Pancreas (tissue), 10 donors: ENCODE data around the gene NCK2. TPM values are rescaled to one million over a fixed set of nuclear protein-coding genes. Genes with fewer than 3 reads are reported as not detected.

Source experiments
- ATAC-seq, 4 donors: fragments of 200-7000 bp; cut with Tn5 transposase; one replicate each; pipeline versions ENCODE4 v1.8.0 to v1.9.1; 2020; ENCODE audit warnings: mild to moderate bottlenecking in 4 of 4, moderate library complexity in 4 of 4
- DNase-seq, 6 donors: peaks; one replicate each; pipeline ENCODE4 v3.0.0-alpha.2; 2020
- FAIRE-seq: peaks from 2 replicates; lab custom pipeline; 2012; peaks lifted over from hg19 to GRCh38; lab: Jason Lieb, UNC
- H3K27ac ChIP-seq, 4 donors: fragments of 200-600 bp; sonication (generic); 1 replicate in 3 of 4; 2 replicates in 1 of 4; pipeline versions ENCODE4 v1.5.0 to v1.8.0; 2020
- H3K27me3 ChIP-seq, 4 donors: fragments of 200-600 bp; one replicate each; pipeline ENCODE4 v1.8.0; 2021
- H3K36me3 ChIP-seq, 3 donors: fragments of 200-600 bp; sonication (generic) in 1 of 3; one replicate each; pipeline versions ENCODE4 v1.5.0 to v1.8.0; 2020 to 2021
- H3K4me1 ChIP-seq, 3 donors: fragments of 200-600 bp; one replicate each; pipeline ENCODE4 v1.8.0; 2021
- H3K4me3 ChIP-seq, 4 donors: fragments of 200-600 bp; sonication (generic) in 2 of 4; one replicate each; pipeline versions ENCODE4 v1.5.0 to v1.8.0; 2020 to 2021
- H3K9me3 ChIP-seq, 4 donors: fragments of 200-600 bp; one replicate each; pipeline ENCODE4 v1.8.0; 2021
- WGBS, 2 donors: extraction: QIAGEN DNeasy Blood & Tissue Kit; methylation state at CpG; one replicate each; pipeline ENCODE4 v1.1.7; 2013; 5-methylcytosine and 5-hydroxymethylcytosine counted together
- intact Hi-C, 3 donors: fragments of 100-400 bp; cut with DNase I; formaldehyde crosslinking; loops; one replicate each; pipeline versions ENCODE4 v1.11.1 to v1.14.2; 2022
- polyA plus RNA-seq, 2 donors: library from polyadenylated mRNA; stranded (reverse); fragments of 200-250 nt; gene quantifications; one replicate each; pipeline ENCODE4 v1.2.3, GENCODE V29; 2013
- total RNA-seq, 6 donors: library from RNA; stranded (reverse); fragmentation: NEBNext Ultra II Directional in 4 of 6; extraction: Animal tissue kit (Norgen Biotek cat#: 25700) in 4 of 6; gene quantifications; one replicate each; pipeline versions ENCODE4 v1.2.1 to v1.2.4, GENCODE V29; 2021 to 2023
- TF ChIP-seq, protein P1 (sequence below), 4 donors: fragments of 200-600 bp; sonication (generic) in 3 of 4; IDR thresholded peaks; one replicate each; pipeline versions ENCODE4 v1.5.0 to v1.8.0; 2021; ENCODE audit warnings: antibody characterized with exemption in 4 of 4
- donor health status: healthy with polysubstance abuse.
- donor health status: DM: no; HTN: no; CAD: no; lungs with moderate emphysema.
- donor health status: DM: no; HTN: no; CAD: no.
- donor health status: control.
- donor health status: control.
- donor health status: Bipolar disorder and iron deficiency.
- donor health status: DM: yes; HTN: yes; CAD: no.
- donor health status: DM: no; HTN: no; CAD: no.
- donor health status: DM: no; HTN: no; CAD: no.
- donor health status: DM: yes; HTN: yes; CAD: no.

Gene NCK2
- total and polyA plus RNA-seq, 8 donors = 28.4 to 57.6 (median 31.2) TPM

DNA sequence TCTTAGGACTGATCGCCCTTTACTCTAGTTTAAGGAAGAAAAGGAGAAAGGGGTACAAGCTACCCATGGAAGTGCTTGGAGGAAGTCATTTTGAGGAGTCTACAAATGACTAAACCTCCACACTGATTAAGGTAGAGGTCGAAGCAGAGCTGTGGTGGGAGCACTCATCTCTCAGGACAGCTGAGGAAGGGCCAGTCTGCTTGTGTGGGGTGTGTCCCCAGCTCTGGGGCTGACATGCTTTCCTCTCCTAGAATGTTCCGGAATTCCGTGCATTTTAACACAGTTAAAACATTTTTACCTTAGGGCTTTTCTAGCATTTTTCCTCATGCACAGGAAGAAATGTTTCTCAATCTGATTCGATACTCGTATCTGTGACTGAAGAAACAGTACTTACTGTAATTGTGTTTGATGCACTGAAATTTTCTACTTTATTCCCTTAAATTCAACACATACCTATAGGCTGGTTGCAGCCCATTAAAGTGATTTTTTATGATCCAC, 135.1 kb downstream of the NCK2 start:
- Histone ChIP-seq H3K27ac (no peak overlapping the region), H3K27me3 (no peaks in the 10 kb centered on the region), H3K4me3 (no peak overlapping the region), H3K9me3 (no peaks in the 10 kb centered on the region), H3K4me1 (peaks cover 0 to 17% (median 11%) of the 10 kb centered on the region in 3 donors), H3K36me3 (peaks cover 0 to 9% (median 0%) of the 10 kb centered on the region in 3 donors)
- intact Hi-C loops = no loop called here
- TF ChIP-seq, protein P1, sequence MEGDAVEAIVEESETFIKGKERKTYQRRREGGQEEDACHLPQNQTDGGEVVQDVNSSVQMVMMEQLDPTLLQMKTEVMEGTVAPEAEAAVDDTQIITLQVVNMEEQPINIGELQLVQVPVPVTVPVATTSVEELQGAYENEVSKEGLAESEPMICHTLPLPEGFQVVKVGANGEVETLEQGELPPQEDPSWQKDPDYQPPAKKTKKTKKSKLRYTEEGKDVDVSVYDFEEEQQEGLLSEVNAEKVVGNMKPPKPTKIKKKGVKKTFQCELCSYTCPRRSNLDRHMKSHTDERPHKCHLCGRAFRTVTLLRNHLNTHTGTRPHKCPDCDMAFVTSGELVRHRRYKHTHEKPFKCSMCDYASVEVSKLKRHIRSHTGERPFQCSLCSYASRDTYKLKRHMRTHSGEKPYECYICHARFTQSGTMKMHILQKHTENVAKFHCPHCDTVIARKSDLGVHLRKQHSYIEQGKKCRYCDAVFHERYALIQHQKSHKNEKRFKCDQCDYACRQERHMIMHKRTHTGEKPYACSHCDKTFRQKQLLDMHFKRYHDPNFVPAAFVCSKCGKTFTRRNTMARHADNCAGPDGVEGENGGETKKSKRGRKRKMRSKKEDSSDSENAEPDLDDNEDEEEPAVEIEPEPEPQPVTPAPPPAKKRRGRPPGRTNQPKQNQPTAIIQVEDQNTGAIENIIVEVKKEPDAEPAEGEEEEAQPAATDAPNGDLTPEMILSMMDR (IDR thresholded peaks at IDR 0.05) = no peak
- FAIRE-seq (no peak), DNase-seq (no peak), ATAC-seq (no peak)
- WGBS, 2 donors = 95 to 96% methylated on average over 6 of the region's 6 CpGs

DNA sequence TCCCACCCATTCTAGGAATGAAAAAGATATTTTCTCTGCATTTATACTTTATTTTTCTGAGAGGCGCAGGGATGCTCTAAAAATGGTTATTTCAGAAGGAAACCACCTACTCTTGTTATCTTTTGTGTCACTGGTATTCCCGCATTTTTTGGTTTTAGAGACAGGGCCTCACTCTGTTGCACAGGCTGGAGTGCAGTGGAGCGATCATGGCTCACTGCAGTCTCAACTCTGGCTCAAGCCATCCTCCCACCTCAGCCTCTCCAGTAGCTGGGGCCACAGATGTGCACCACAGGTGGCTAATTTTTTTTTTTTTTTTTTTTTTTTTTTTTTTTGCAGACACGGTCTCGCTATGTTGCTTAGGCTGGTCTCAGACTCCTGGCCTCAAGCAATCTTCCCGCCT, 135.9 kb downstream of the NCK2 start:
- FAIRE-seq = no peak

DNA sequence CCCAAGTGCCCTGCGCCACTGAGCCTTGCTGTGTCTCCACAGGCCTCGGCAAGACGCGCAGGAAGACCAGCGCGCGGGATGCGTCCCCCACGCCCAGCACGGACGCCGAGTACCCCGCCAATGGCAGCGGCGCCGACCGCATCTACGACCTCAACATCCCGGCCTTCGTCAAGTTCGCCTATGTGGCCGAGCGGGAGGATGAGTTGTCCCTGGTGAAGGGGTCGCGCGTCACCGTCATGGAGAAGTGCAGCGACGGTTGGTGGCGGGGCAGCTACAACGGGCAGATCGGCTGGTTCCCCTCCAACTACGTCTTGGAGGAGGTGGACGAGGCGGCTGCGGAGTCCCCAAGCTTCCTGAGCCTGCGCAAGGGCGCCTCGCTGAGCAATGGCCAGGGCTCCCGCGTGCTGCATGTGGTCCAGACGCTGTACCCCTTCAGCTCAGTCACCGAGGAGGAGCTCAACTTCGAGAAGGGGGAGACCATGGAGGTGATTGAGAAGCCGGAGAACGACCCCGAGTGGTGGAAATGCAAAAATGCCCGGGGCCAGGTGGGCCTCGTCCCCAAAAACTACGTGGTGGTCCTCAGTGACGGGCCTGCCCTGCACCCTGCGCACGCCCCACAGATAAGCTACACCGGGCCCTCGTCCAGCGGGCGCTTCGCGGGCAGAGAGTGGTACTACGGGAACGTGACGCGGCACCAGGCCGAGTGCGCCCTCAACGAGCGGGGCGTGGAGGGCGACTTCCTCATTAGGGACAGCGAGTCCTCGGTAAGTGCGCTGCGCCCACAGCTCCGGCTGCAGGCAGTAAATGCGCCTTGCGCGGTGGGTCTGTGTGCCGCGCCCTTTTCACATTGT, 136.8 kb downstream of the NCK2 start:
- WGBS, 2 donors = 98 to 99% methylated on average over 79 of the region's 79 CpGs
- no peaks in the 10 kb centered on the region for H3K9me3 ChIP-seq
- H3K27me3 ChIP-seq = no peaks in the 10 kb centered on the region
- intact Hi-C loops = no loop called here
- H3K4me3 ChIP-seq = no peak overlapping the region
- TF ChIP-seq, protein P1 (IDR thresholded peaks at IDR 0.05) = no peak
- no peak overlapping the region for H3K27ac ChIP-seq
- ATAC-seq (no peak), DNase-seq (peak in 1 of 6 donors; percentile 64), FAIRE-seq (no peak)
- peaks cover 10 to 25% (median 20%) of the 10 kb centered on the region in 3 donors for H3K4me1 ChIP-seq
- H3K36me3 ChIP-seq = peaks cover 0 to 9% (median 0%) of the 10 kb centered on the region in 3 donors

More for the DNA sequence above, 135.9 kb downstream of the NCK2 start:
- Histone ChIP-seq H3K36me3 (peaks cover 0 to 9% (median 0%) of the 10 kb centered on the region in 3 donors), H3K27me3 (no peaks in the 10 kb centered on the region), H3K4me3 (no peak overlapping the region), H3K9me3 (no peaks in the 10 kb centered on the region), H3K4me1 (peaks cover 1 to 17% (median 11%) of the 10 kb centered on the region in 3 donors), H3K27ac (no peak overlapping the region)
- TF ChIP-seq, protein P1 (IDR thresholded peaks at IDR 0.05) = no peak
- DNase-seq = no peak
- intact Hi-C loops = no loop called here
- ATAC-seq = no peak
- 96 to 99% methylated on average over 6 of the region's 6 CpGs for WGBS, 2 donors

DNA sequence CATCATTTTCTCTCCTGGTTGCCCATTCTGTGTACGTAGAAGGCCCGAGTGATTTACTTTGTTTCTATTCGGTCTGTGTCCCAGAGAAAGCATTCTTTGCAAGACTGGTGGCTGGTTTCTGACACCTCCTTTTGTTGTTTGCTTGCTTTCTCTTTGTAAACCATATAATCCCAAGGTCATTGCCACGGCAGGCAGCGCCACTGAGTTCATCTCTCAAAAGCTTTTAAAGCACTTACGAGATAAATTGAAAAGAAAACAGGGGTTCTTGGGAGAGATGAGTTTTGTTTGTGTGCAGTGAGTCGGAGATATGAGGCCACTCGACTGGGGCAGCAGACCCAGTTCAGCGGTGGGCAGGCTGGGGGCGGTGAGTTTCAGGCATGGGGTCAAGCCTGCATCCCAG, 137.6 kb downstream of the NCK2 start:
- ATAC-seq (no peak), FAIRE-seq (no peak), DNase-seq (no peak)
- H3K36me3 ChIP-seq = peaks cover 0 to 9% (median 0%) of the 10 kb centered on the region in 3 donors
- no peaks in the 10 kb centered on the region for H3K27me3 ChIP-seq
- H3K4me1 ChIP-seq = peaks cover 18 to 29% (median 25%) of the 10 kb centered on the region in 3 donors
- intact Hi-C loops = no loop called here
- H3K4me3 ChIP-seq = no peak overlapping the region
- H3K9me3 ChIP-seq = no peaks in the 10 kb centered on the region
- H3K27ac ChIP-seq = no peak overlapping the region
- TF ChIP-seq, protein P1 (IDR thresholded peaks at IDR 0.05) = no peak
- WGBS, 2 donors = 71 to 83% methylated on average over 10 of the region's 10 CpGs
